Endothelial cell of umbilical vein (primary cell): Measurements from ENCODE around the gene FRS3.

Experiments
- CTCF ChIP-seq, 2 donors: IDR thresholded peaks; 1 replicate in 1 of 2; 2 replicates in 1 of 2; pipeline ENCODE4 v1.5.1; 2011; ENCODE audit warnings: low read length in 2 of 2, mild to moderate bottlenecking in 2 of 2, moderate library complexity in 2 of 2, control low read depth in 1 of 2, inconsistent platforms in 1 of 2, low read depth in 1 of 2; ENCODE audit not compliant: insufficient read depth in 1 of 2; ENCODE audit errors: extremely low read depth in 1 of 2
- EZH2 ChIP-seq: IDR thresholded peaks from 2 replicates; pipeline ENCODE4 v1.6.1; 2012; ENCODE audit warnings: borderline replicate concordance, low read depth, mild to moderate bottlenecking, moderate library complexity, low read length, inconsistent platforms; ENCODE audit not compliant: severe bottlenecking
- JUN ChIP-seq: IDR thresholded peaks from 2 replicates; pipeline ENCODE4 v1.6.1; 2011; ENCODE audit warnings: borderline replicate concordance, low read depth; ENCODE audit not compliant: insufficient read length, insufficient read depth
- MAX ChIP-seq: IDR thresholded peaks from 2 replicates; pipeline ENCODE4 v1.6.1; 2011; ENCODE audit not compliant: insufficient read depth, insufficient read length
- POLR2A ChIP-seq: IDR thresholded peaks from 2 replicates; pipeline ENCODE4 v1.6.1; 2012; ENCODE audit warnings: low read depth, mild to moderate bottlenecking, control low read depth, low read length
- POLR2AphosphoS5 ChIP-seq: IDR thresholded peaks from 2 replicates; pipeline ENCODE4 v1.6.1; 2012; ENCODE audit warnings: low read depth, mild to moderate bottlenecking, control low read depth, low read length, moderate library complexity; ENCODE audit not compliant: insufficient read depth

- no peak for TF ChIP-seq POLR2A
- no peak for TF ChIP-seq MAX
- no peak for TF ChIP-seq CTCF (IDR thresholded peaks at IDR 0.05; ENCODE audit: extremely low read depth in 1 of 2, insufficient read depth in 1 of 2, low read depth in 1 of 2, low read length in 2 of 2)
- TF ChIP-seq EZH2 = no peak
- TF ChIP-seq POLR2AphosphoS5 = no peak
- no peak for TF ChIP-seq JUN
These were observed 46.8 kb upstream of the FRS3 start for GRCh38 chr6:41826343-41827022.
